ENCODE measurements around the gene PPAT.

DNA sequence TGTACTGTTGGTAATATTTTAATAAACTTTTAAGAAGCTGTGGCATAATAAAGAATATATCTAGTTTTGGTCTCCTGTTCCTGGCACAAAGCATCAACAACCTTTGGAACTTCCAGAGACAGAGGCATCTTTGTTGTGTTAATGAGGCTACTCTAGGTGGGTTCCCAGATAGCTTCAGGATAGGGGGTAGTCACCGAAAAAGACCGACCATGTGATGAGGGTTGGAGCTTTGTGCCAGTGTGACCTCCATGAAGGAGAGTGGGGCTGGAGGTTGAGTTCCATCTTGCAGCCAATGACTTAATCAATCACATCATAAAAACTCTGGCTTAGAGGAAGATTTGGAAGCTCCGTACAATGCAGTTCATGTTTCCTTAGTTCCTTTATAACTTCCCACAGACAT lies 9.9 kb downstream of the PPAT start:
- TF ChIP-seq POLR2AphosphoS5 (IDR thresholded peaks at IDR 0.05; ENCODE audit: low read depth, low read length): no peak
- TF ChIP-seq TAF1 (IDR thresholded peaks at IDR 0.05; ENCODE audit: borderline replicate concordance, insufficient read depth, low read length): no peak
